ENCODE results near the gene CCDC61.

The CCDC61 gene

GRCh38 chr19:46015687-46016425 lies 20.6 kb downstream of the CCDC61 start:
- H3K4me2 ChIP-seq, result peak overlapping the region; percentile 99
- TF ChIP-seq, protein P1, sequence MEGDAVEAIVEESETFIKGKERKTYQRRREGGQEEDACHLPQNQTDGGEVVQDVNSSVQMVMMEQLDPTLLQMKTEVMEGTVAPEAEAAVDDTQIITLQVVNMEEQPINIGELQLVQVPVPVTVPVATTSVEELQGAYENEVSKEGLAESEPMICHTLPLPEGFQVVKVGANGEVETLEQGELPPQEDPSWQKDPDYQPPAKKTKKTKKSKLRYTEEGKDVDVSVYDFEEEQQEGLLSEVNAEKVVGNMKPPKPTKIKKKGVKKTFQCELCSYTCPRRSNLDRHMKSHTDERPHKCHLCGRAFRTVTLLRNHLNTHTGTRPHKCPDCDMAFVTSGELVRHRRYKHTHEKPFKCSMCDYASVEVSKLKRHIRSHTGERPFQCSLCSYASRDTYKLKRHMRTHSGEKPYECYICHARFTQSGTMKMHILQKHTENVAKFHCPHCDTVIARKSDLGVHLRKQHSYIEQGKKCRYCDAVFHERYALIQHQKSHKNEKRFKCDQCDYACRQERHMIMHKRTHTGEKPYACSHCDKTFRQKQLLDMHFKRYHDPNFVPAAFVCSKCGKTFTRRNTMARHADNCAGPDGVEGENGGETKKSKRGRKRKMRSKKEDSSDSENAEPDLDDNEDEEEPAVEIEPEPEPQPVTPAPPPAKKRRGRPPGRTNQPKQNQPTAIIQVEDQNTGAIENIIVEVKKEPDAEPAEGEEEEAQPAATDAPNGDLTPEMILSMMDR (conservative IDR thresholded peaks at IDR 0.05; ENCODE audit: low read depth, low read length), result no peak
- H3K36me3 ChIP-seq (ENCODE audit: insufficient read depth), result no peaks in the 10 kb centered on the region

GRCh38 chr19:46016426-46017094 lies 21.3 kb downstream of the CCDC61 start:
- H3K4me3 ChIP-seq (IDR thresholded peaks at IDR 0.05; ENCODE audit: insufficient read depth, low read depth, low read length), result no peak overlapping the region
- no peaks in the 10 kb centered on the region for H3K79me2 ChIP-seq (ENCODE audit: insufficient read depth, low read depth)
- H3K9ac ChIP-seq, result no peak overlapping the region
- H2AFZ ChIP-seq (ENCODE audit: low read depth), result peak overlapping the region; percentile 89
- peak overlapping the region; percentile 99 for H3K4me2 ChIP-seq
- H3K27me3 ChIP-seq (ENCODE audit: insufficient read depth, low read depth), result no peaks in the 10 kb centered on the region; the same call in 1 of the 2 replicates
- TF ChIP-seq, protein P1 (conservative IDR thresholded peaks at IDR 0.05; ENCODE audit: low read depth, low read length), result no peak
- peaks cover 8% of the 10 kb centered on the region for H3K4me1 ChIP-seq (ENCODE audit: low read depth, poor library complexity, severe bottlenecking)
- H3K36me3 ChIP-seq (ENCODE audit: insufficient read depth), result no peaks in the 10 kb centered on the region
- H4K20me1 ChIP-seq (ENCODE audit: insufficient read depth), result no peaks in the 10 kb centered on the region
- H3K27ac ChIP-seq, result no peak overlapping the region

More at GRCh38 chr19:46015687-46016425, 20.6 kb downstream of the CCDC61 start:
- peaks cover 8% of the 10 kb centered on the region for H3K4me1 ChIP-seq (ENCODE audit: low read depth, poor library complexity, severe bottlenecking)
- H2AFZ ChIP-seq (ENCODE audit: low read depth), result peak overlapping the region; percentile 89
- no peak overlapping the region for H3K4me3 ChIP-seq (IDR thresholded peaks at IDR 0.05; ENCODE audit: insufficient read depth, low read depth, low read length)
- no peaks in the 10 kb centered on the region for H4K20me1 ChIP-seq (ENCODE audit: insufficient read depth)
- no peak overlapping the region for H3K27ac ChIP-seq
- H3K9ac ChIP-seq, result no peak overlapping the region
- H3K27me3 ChIP-seq (ENCODE audit: insufficient read depth, low read depth), result no peaks in the 10 kb centered on the region; the same call in 1 of the 2 replicates
- no peaks in the 10 kb centered on the region for H3K79me2 ChIP-seq (ENCODE audit: insufficient read depth, low read depth)

- H3K79me2 ChIP-seq (ENCODE audit: insufficient read depth, low read depth), result no peaks in the 10 kb centered on the region
- H3K4me2 ChIP-seq, result peak overlapping the region; percentile 77
- H3K4me1 ChIP-seq (ENCODE audit: low read depth, poor library complexity, severe bottlenecking), result peaks cover 8% of the 10 kb centered on the region
- no peaks in the 10 kb centered on the region; the same call in 1 of the 2 replicates for H3K27me3 ChIP-seq (ENCODE audit: insufficient read depth, low read depth)
- no peak overlapping the region for H3K27ac ChIP-seq
- no peak overlapping the region for H3K9ac ChIP-seq
- H4K20me1 ChIP-seq (ENCODE audit: insufficient read depth), result no peaks in the 10 kb centered on the region
- no peak overlapping the region for H3K4me3 ChIP-seq (IDR thresholded peaks at IDR 0.05; ENCODE audit: insufficient read depth, low read depth, low read length)
- TF ChIP-seq, protein P1 (conservative IDR thresholded peaks at IDR 0.05; ENCODE audit: low read depth, low read length), result peak; percentile 65
- no peaks in the 10 kb centered on the region for H3K36me3 ChIP-seq (ENCODE audit: insufficient read depth)
- H2AFZ ChIP-seq (ENCODE audit: low read depth), result peak overlapping the region; percentile 33; the same call in 1 of the 2 replicates
Measured at GRCh38 chr19:46017095-46017429, 21.8 kb downstream of the CCDC61 start.

DNA sequence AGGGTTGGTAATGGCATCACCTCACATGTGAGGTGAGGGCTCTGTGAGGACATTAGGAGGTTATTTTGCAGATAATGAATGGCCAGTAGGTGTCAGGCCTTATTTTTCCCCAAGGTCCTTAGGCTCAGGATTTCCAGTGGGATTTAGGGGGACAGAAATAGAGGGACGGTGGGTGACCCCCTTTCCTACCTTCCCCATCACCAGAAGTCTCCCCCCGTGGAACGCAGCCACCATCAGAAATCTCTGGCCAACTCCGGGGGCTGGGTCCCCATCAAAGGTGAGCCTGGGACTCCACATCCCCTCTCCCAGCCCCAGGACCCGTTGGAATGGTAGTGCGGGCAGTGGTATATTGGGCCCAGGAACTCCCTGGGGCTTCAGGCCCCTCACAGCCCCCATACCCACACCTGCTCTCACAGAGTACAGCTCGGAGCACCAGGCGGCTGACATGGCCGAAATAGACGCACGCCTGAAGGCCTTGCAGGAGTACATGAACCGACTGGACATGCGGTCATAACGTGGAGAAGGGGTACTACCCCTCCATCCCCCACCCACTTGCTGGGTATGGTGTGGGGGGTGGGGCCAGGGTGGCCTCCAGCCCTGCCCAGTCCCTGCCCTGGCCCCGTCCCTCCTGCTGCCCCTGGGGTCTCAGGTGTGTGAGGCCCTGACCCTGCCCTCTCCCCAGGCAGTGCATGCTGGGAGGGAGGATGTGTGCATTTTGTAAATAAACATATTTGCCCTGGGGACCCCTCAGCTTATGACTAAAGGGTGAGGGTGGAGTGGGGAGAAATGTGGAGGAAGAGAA lies 22.8 kb downstream of the CCDC61 start:
- Histone ChIP-seq H2AFZ (ENCODE audit: low read depth) (no peak overlapping the region), H3K36me3 (ENCODE audit: insufficient read depth) (no peaks in the 10 kb centered on the region), H3K79me2 (ENCODE audit: insufficient read depth, low read depth) (no peaks in the 10 kb centered on the region), H3K4me3 (IDR thresholded peaks at IDR 0.05; ENCODE audit: insufficient read depth, low read depth, low read length) (no peak overlapping the region), H3K4me1 (ENCODE audit: low read depth, poor library complexity, severe bottlenecking) (peaks cover 8% of the 10 kb centered on the region), H3K4me2 (no peak overlapping the region), H3K27me3 (ENCODE audit: insufficient read depth, low read depth) (no peaks in the 10 kb centered on the region; the same call in 1 of the 2 replicates), H3K27ac (no peak overlapping the region), H3K9ac (no peak overlapping the region), H4K20me1 (ENCODE audit: insufficient read depth) (no peaks in the 10 kb centered on the region)
- TF ChIP-seq, protein P1 (conservative IDR thresholded peaks at IDR 0.05; ENCODE audit: low read depth, low read length), result no peak
